SK-N-MC (cell line): Measurements from ENCODE around the gene TRA2B.

ENCODE experiments used
- EZH2 ChIP-seq: fragments of 200-600 bp; sonication (generic); IDR thresholded peaks from one replicate; pipeline ENCODE4 v1.6.1; 2017; ENCODE audit warnings: antibody characterized with exemption
- POLR2AphosphoS5 ChIP-seq: IDR thresholded peaks from 2 replicates; pipeline ENCODE4 v1.6.1; 2012; ENCODE audit warnings: mild to moderate bottlenecking, low read depth, low read length, borderline replicate concordance

DNA sequence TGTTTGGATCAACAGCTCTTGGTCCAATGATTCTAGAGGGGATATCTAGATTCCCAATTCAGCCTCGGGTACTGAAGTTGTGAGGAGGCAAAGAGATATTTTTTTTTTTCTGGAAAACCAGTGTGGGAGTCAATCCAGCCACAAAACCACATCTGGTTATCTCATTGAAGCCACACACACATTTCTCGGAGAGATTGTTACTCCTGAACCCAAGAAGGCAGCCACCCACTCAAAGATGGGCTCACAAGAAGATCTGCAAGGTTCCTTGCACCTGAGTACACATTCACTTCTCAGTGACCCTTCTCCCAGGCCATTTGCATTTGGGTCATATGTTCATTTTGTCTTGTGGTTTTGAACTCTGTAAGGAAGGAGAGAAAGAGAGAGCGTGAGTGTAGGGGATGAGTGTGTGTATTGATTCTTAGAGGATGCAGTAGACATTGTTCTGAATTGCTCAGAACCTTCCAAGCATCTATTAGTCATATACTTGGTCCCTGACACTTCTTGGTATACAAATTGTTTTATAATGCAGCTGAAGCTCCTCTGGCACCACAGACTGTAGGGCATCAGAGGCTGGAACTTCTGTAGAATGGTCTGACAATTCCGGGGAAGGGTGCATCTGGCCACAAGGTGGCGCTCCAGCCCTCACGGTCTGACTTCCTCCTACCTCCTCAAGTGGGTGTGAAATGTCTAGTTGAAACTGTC, 39.3 kb upstream of the TRA2B start:
- TF ChIP-seq EZH2 (no peak), POLR2AphosphoS5 (no peak)
